Loucy (cell line): ENCODE results near the gene CST4.

Experiments used
- H2AFZ ChIP-seq: fragments of 200-600 bp; sonication (generic); 2 replicates; pipeline ENCODE4 v1.6.0; 2016; ENCODE audit warnings: antibody characterized with exemption, mild to moderate bottlenecking, low read length, moderate library complexity
- H3F3A ChIP-seq: fragments of 200-600 bp; 2 replicates; pipeline ENCODE4 v1.6.0; 2016; ENCODE audit warnings: antibody characterized with exemption, low read depth, mild to moderate bottlenecking
- H3K27me3 ChIP-seq: fragments of 200-600 bp; sonication (generic); 2 replicates; pipeline ENCODE4 v1.6.1; 2014; ENCODE audit warnings: low read length, mild to moderate bottlenecking; ENCODE audit not compliant: insufficient read depth, poor library complexity, severe bottlenecking
- H3K36me3 ChIP-seq: fragments of 200-600 bp; sonication (generic); 2 replicates; pipeline ENCODE4 v1.6.1; 2016; ENCODE audit warnings: low read length; ENCODE audit not compliant: insufficient read depth
- H3K4me1 ChIP-seq: fragments of 200-600 bp; sonication (generic); 2 replicates; pipeline ENCODE4 v1.5.1; 2014; ENCODE audit warnings: low read length, mild to moderate bottlenecking; ENCODE audit not compliant: insufficient read depth, poor library complexity, severe bottlenecking
- H3K4me2 ChIP-seq: fragments of 200-600 bp; sonication (generic); 2 replicates; pipeline ENCODE4 v1.6.0; 2014; ENCODE audit warnings: antibody characterized with exemption, low read length, low read depth, mild to moderate bottlenecking; ENCODE audit not compliant: poor library complexity, severe bottlenecking
- H3K4me3 ChIP-seq: fragments of 200-600 bp; sonication (generic); 2 replicates; pipeline ENCODE4 v1.5.1; 2014; ENCODE audit warnings: low read length, mild to moderate bottlenecking, mixed read lengths; ENCODE audit not compliant: poor library complexity, severe bottlenecking
- H3K79me2 ChIP-seq: fragments of 200-600 bp; sonication (generic); 2 replicates; pipeline ENCODE4 v1.6.1; 2014; ENCODE audit warnings: low read length; ENCODE audit not compliant: insufficient read depth
- H3K9ac ChIP-seq: fragments of 200-600 bp; sonication (generic); 2 replicates; pipeline ENCODE4 v1.6.0; 2014; ENCODE audit warnings: mild to moderate bottlenecking, low read depth, low read length, moderate library complexity; ENCODE audit not compliant: poor library complexity, severe bottlenecking
- H3K9me2 ChIP-seq: fragments of 200-600 bp; sonication (generic); replicated peaks from 2 replicates; pipeline ENCODE4 v1.6.1; 2016; ENCODE audit warnings: low read depth, low read length, mixed read lengths
- H3K9me3 ChIP-seq: fragments of 200-600 bp; sonication (generic); 2 replicates; pipeline ENCODE4 v1.6.1; 2014; ENCODE audit warnings: mild to moderate bottlenecking, antibody characterized with exemption, low read length, low read depth; ENCODE audit not compliant: insufficient read depth
- H4K20me1 ChIP-seq: fragments of 200-600 bp; sonication (generic); 2 replicates; pipeline ENCODE4 v1.6.0; 2014; ENCODE audit warnings: antibody characterized with exemption, low read length, mild to moderate bottlenecking; ENCODE audit not compliant: insufficient read depth, poor library complexity, severe bottlenecking
- EZH2phosphoT487 ChIP-seq: fragments of 200-600 bp; IDR thresholded peaks from 2 replicates; pipeline ENCODE4 v1.6.1; 2018; ENCODE audit warnings: antibody characterized with exemption, mild to moderate bottlenecking, moderate library complexity, borderline replicate concordance
- TF ChIP-seq, protein P1 (sequence below): fragments of 200-600 bp; sonication (generic); conservative IDR thresholded peaks from 2 replicates; pipeline ENCODE4 v1.5.1; 2014; ENCODE audit warnings: mild to moderate bottlenecking, antibody characterized with exemption, low read length

Gene CST4

DNA sequence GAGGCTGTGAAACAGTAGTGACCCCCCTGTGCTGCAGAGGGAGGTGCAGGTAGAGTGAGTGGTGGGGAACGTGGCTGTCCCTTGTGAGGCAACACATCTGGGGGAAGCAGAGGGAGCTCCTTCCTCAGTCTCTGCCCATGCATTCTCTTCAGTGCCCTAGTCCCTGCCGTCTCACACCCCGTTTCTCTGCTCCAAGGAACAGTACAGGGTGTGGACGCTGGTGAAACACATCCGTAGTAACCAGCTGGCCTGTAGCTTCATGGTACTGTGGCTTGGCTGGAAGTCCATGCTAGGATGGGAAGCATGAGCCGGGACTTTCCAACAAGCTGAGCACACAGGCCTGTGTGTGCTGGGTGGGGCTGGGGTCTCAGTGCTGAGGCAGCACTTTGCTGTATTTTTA is 25.7 kb downstream of the CST4 start:
- Histone ChIP-seq H3K9me2 (no peaks in the 10 kb centered on the region), H3K9me3 (no peaks in the 10 kb centered on the region), H4K20me1 (no peaks in the 10 kb centered on the region), H3F3A (no peaks in the 10 kb centered on the region), H3K27me3 (no peaks in the 10 kb centered on the region), H3K4me1 (no peaks in the 10 kb centered on the region), H2AFZ (no peak overlapping the region), H3K79me2 (no peaks in the 10 kb centered on the region), H3K9ac (no peak overlapping the region), H3K4me2 (no peak overlapping the region), H3K4me3 (no peak overlapping the region), H3K36me3 (no peaks in the 10 kb centered on the region)
- TF ChIP-seq, protein P1, sequence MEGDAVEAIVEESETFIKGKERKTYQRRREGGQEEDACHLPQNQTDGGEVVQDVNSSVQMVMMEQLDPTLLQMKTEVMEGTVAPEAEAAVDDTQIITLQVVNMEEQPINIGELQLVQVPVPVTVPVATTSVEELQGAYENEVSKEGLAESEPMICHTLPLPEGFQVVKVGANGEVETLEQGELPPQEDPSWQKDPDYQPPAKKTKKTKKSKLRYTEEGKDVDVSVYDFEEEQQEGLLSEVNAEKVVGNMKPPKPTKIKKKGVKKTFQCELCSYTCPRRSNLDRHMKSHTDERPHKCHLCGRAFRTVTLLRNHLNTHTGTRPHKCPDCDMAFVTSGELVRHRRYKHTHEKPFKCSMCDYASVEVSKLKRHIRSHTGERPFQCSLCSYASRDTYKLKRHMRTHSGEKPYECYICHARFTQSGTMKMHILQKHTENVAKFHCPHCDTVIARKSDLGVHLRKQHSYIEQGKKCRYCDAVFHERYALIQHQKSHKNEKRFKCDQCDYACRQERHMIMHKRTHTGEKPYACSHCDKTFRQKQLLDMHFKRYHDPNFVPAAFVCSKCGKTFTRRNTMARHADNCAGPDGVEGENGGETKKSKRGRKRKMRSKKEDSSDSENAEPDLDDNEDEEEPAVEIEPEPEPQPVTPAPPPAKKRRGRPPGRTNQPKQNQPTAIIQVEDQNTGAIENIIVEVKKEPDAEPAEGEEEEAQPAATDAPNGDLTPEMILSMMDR = no peak
- TF ChIP-seq EZH2phosphoT487 = no peak

DNA sequence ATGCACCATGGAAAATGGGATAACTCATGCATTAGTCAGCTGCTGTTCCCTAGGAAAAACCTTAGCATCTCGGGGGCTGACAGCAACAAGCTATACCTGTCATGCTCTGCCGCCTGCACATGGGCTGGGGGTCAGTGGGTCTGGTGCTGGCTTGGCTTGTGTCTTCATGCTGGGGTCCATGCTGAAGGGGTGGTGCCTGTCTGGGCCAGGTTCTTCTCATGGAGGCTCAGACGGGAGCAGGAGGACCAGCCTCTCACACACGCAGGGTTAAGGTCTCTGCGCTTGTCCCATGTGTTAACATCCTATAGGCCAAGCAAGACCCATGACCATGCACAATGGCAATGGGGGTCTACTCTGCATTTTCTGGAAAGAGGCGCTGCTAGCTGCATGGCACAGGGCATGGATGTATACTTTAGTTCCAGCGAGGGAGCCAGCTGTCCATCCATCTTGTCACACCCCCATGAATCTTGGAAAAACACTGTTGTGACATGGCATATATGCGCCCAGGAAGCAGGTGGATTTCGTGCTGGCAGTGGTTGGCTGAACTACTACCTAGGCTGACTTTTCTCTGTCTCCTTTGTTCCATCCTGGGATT is 26.5 kb downstream of the CST4 start:
- Histone ChIP-seq H3K9me3 (no peaks in the 10 kb centered on the region), H2AFZ (no peak overlapping the region), H3F3A (no peaks in the 10 kb centered on the region), H3K9me2 (no peaks in the 10 kb centered on the region), H3K9ac (no peak overlapping the region), H4K20me1 (no peaks in the 10 kb centered on the region), H3K27me3 (no peaks in the 10 kb centered on the region), H3K4me3 (no peak overlapping the region), H3K36me3 (no peaks in the 10 kb centered on the region), H3K4me1 (no peaks in the 10 kb centered on the region), H3K4me2 (no peak overlapping the region), H3K79me2 (no peaks in the 10 kb centered on the region)
- TF ChIP-seq EZH2phosphoT487 = no peak
- TF ChIP-seq, protein P1 = no peak

DNA sequence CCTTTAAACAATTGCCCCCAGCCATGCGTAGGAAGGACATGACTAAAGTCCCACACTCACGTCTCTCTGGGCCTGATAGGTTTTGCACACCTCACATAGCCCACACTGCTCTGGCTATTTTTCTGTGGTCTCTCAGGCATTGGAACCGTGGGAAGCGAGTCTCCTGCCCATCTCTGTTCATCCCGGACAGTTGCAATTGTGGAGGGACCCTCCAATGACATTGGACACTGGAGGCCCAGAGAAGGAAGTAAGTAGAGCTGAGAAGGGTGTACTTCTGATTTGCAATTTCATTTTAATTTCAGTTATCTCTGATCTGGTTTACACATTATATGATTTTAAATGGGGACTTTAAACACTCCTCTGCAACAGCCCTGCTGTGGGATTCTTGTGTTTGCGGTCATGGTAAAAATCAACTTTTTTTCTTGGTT is 27.8 kb downstream of the CST4 start:
- Histone ChIP-seq H4K20me1 (no peaks in the 10 kb centered on the region), H3K9me2 (no peaks in the 10 kb centered on the region), H2AFZ (no peak overlapping the region), H3K36me3 (no peaks in the 10 kb centered on the region), H3K79me2 (no peaks in the 10 kb centered on the region), H3F3A (no peaks in the 10 kb centered on the region), H3K9ac (no peak overlapping the region), H3K9me3 (no peaks in the 10 kb centered on the region), H3K4me1 (no peaks in the 10 kb centered on the region), H3K4me3 (no peak overlapping the region), H3K4me2 (no peak overlapping the region), H3K27me3 (no peaks in the 10 kb centered on the region)
- TF ChIP-seq, protein P1 = no peak
- no peak for TF ChIP-seq EZH2phosphoT487
